HG02884 (cell line): ENCODE data around the gene HNRNPA1.
"Not testable (repeated sequence)": the region's sequence is repeated elsewhere in the genome, so short reads cannot be mapped to it uniquely, and the experiment has no call there.

ENCODE experiments used
- ATAC-seq: cut with Tn5 transposase; IDR thresholded peaks from one replicate; pipeline ENCODE4 v1.9.1; 2021; ENCODE audit warnings: mild to moderate bottlenecking, moderate library complexity; ENCODE audit not compliant: unreplicated experiment

The HNRNPA1 gene

DNA sequence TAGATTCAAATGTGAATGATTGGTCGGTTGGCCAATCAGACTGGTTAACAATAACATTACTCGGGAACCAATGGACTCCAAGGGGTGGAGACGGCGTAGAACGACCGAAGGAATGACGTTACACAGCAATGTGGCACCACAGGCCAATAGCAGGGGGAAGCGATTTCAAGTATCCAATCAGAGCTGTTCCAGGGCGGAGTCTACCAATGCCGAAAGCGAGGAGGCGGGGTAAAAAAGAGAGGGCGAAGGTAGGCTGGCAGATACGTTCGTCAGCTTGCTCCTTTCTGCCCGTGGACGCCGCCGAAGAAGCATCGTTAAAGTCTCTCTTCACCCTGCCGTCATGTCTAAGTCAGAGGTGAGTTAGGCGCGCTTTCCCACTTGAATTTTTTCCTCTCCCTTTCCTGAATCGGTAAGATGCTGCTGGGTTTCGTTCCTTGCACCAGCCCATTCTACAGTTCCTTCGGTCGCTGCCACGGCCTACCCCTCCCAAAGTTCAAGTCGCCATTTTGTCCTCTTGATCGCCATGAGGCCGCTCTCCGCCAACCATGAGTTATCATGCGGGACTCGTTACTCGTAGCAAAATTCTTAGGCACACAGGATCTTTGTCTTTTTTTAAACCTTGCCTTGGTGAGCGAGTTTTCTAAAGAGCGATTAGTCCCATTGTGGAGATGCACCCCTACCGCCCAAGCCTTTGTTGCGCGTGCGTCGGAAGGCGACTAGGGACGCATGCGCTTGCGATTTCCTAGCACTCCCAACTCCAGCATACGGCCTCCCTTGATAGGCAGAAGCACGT, at the start of gene HNRNPA1:
Gene HNRNPA1 (plus strand): TSS at position 259 of the 793 bp plus-strand sequence. CDS start 82 bp downstream, at position 341.
- peak; percentile 77 for ATAC-seq

DNA sequence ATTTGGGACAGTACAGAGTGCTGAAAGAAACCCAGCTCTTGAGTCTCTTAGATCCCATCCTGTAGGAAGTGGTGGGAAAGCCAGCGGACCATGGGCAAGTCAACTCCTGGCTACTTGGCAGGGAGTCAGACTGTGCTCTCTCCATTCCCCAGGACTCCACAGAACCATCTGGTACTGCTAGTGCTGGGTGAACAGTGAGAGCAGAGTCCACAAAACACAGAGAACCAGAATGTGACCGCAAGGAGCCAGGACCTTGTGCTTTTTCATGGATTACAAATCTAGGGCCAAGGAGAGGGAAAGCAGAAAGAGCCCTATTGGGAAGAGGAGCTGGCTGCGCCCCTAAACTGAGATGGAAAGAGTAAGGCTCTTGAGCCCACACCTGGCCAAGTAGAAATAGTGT, 49.3 kb upstream of the HNRNPA1 start:
- ATAC-seq: not testable (repeated sequence)

DNA sequence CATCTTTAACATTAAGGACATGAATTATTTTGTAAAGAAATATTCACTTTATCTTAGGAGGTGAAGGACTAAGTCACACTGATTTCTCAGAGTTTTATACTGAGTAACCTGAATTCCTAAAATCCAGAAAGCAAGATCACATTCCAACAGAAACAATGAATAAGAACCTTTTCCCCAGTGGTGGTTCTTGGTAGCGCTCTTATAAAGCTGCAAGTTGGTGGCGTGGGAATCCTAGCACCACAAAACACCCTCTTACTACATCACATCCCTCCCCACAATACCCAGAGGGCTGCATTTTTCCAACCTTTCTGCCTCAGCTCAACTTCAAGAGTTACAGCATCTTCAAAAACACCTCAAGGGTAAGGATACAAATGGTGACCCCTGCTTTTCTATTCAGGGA, 47.7 kb upstream of the HNRNPA1 start:
- ATAC-seq: no peak

DNA sequence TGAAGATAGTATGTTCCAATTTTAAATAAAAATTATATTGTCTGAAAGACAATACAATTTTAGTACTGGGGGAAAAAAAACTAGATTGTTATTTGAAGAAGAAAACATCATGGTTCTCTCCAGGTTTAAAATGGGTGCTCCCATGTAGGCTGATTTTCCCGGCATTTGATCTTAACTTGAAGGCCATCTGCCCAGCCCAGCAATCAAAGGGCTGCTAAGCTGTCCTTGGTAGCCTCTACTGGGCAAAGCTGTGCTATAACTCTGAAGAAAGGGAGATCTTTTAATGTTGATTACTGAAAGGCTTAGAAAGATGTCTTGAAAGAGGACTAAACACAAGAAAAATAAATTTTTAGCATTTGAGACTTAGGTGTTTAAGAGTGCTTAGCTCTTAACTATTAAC, 42.0 kb upstream of the HNRNPA1 start:
- ATAC-seq: no peak

DNA sequence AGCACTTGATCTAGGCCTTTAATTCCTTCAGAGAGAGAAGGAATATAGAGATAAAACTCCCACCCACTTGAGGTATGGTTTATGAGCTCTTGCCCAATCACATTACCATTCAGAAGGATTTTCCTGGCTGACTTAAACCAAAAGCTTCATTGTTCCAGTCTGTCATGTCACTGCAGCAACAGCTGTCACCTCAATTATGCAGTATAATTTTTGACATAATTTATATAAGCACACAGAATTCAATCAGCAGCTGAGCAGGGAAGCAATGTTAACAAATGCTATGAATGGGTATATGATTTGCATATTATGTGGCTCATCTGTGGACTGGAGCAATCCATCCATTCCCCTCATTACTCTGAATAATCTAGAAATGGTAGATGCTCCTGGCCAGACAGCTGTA, 40.9 kb upstream of the HNRNPA1 start:
- ATAC-seq: no peak

DNA sequence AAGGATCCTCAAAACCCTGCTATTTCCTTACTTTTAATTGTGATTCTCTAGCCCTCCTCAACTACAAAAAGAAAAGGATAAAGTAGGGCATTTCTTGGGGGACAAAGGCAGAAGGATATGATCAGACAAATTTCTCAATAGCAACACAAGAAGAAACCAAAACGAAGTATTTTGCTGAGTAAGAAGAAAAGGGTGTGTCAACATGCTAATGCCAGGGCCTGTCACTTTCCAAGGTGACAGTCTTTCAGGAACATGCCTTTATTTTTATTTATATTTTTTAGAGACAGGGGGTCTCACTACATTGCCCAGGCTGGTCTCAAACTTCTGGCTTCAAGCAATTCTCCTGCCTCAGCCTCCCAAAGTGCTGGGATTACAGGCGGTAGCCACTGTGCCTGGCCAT, 40.4 kb upstream of the HNRNPA1 start:
- ATAC-seq: no peak

DNA sequence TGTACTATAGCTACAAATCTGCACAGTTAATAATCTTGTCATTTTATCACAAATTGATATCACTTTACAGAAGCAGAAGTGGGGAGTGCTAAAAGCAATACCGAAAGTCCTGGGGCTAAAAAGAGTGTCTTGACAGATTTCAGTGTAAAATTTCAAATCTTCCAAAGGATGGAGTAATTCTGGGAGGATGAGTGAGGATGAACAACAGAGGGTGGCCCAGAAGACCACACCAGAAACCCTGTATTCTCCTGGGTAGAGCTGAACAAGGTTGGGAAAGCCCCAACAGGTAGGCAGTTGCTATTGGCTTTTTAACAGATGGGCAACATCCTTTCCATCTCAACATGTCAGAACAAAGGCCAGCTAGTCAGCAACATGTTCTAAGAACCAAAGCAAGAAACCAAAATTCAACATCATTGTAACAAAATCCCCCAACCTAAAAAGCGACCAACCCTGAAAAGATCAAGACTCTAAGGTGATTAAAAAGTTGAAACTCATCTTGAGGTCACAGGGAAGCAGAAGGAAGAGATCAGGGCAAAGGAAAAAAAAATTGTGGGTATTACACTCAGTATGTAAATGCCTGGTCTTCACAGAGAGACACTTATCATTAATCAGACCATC, 39.4 kb upstream of the HNRNPA1 start:
- ATAC-seq: peak; percentile 38

DNA sequence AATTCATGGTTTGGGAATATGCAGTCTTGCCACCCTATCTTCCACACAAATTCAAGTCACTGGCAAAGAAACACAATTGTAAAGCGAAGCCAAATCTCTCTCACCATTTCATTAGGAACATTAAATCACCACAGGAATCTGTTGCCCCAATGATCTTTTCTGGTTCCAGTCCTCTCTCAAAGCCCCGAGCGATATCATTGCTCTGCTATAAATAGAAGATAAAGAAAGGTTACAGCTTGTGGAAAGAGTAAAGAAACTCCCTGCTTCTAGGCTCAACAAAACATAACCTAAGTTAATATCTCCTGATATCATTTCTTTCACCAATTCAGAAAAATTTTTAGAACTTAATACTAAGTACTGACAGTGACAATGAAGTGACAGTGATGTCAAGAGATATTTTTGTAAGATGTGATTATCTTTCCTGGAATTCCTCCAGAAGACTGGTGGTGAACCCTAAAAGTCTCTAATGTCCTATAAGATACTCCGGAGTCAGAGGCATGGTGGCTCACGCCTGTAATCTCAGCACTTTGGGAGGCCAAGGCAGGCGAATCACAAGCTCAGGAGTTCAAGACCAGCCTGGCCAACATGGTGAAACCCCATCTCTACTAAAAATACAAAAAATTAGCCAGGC, 34.4 kb upstream of the HNRNPA1 start:
- ATAC-seq: no peak

DNA sequence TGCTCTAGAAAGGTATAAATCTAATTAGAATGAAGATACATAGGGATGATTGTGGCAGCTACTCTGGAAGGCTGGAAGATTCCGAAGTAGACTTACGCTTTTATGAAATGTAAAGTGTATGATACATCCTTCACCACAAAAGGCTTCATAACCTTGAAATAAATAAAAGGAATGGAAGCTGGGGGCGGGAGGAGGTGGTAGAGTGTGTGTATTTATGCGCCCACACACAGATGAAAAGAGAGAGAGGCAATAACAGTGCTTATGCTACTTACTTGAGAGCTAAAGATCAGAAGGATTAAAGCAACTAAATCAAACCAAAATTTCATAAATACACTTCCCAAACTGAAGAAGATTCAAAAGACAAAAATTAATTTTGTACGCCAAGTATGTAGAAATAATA, 31.0 kb upstream of the HNRNPA1 start:
- ATAC-seq: no peak

DNA sequence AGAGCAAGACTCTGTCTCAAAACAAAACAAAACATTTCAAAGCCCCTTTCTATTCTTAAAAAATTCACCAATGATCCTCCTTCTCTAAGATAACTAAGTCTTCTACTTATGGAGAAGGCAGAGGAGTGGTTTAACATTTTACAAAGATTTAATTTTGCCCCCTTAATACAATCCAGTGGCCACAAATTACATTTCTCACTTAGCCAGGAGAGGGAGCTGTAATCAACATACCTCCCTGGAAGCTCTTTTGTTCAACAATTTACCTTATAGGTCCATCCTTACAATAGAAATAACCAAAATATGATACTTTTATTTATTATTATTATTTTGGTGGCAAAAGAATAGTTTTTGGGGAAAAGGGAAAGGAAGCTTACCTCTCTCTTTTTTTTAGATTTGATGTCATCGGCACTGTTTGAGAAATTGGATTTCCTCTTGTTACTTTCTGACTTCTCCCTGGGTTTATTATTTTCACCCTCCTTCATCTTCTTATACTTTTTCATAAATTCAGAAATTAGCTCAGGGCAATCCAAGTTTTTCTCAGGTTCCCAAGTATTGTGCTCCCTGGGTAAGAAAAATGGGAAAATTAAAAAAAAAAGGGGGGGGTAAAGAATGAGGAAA, 28.8 kb upstream of the HNRNPA1 start:
- ATAC-seq: no peak

DNA sequence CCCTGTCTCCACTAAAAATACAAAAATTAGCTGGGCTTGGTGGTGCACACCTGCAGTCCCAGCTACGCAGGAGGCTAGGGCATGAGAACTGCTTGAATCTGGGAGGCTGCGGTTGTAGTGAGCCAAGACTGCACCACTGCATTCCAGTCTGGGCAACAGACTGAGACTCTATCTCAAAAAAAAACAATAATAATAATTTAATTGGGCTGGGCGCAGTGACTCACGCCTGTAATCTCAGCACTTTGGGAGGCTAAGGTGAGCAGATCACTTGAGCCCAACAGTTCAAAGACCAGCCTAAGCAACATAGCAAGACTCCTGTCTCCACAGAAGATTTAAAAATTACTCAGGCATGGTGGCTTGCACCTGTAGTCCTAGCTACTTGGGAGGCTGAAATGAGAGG, 27.3 kb upstream of the HNRNPA1 start:
- ATAC-seq: no peak

DNA sequence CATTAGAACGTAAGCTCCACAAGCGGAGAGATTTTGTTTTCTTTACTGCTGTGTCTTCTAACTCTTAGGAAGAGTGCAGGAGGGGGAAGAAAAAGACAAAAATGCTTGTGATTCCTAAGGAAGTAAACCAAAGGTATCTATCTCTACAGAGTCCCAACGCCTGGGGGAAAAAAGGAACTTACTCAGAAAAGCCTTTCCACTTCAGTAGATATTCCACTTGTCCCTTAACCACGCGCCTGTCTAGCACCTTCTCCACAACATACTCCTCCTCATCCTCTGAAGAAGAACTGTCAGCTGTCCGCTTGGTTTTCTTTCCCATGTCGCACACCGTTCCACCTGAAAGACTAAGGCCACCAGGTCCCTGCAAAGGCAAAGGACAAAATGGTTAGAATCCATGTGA, 23.2 kb upstream of the HNRNPA1 start:
- ATAC-seq: no peak

DNA sequence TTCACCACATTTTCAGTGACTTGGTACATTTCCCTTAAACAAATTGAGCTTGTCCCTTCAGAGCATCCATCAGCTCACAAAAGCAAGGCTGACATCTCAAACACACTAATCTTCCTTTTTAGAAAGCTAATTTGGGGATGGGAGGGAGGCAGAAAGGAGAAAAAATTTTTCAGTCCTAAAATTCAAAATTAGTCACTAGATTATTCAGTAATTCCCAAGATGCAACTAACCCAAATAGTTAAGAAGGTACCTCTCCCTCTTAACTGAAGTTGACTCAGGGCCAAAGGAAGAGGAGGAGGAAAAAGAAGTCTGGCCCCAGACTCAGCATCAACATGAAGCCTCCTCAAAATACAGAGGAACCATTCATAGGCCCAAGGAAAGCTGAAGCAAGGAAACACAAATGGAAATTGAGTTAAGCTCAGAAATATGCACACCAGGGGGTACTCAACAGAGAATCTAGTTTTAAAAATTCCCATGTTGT, 22.3 kb upstream of the HNRNPA1 start:
- ATAC-seq: no peak

DNA sequence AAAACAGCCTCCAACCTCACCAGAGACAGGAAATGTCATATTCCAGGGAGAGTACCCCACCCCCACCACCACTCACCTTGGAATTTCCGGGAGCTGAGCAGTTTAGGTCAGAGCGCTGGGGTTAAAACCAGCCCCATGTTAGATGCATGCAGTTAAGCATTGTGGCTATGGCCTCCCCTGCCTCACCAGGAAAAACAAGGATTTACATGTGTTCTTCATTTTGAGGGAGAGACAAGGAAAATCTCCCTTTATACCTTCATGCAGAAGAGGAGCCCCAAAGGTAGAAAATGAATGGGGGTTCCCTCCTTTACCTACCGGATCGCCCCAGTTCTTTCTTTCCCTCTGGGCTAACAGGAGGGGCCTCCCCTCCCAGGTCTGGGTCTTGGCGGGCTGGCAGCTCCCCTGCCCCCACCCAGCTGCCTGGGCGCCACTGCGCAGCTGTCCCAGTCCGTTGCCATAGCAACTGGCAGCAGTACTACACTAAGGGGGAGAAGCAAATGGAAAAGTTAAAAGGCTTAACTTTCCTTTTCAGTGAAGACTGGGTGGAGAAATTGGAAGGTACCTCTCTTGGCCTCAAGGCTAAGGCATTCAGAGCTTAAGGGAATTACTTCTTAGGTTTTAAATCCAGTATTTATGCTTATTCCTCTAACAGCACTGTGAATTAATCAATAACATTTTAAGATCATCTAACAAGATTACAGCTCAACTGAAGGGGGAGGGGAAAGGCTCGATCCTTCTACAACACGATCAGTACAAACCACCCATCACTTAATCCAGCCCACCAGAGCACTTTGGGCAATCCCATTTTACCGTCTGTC, 21.1 kb upstream of the HNRNPA1 start:
- no peak for ATAC-seq

DNA sequence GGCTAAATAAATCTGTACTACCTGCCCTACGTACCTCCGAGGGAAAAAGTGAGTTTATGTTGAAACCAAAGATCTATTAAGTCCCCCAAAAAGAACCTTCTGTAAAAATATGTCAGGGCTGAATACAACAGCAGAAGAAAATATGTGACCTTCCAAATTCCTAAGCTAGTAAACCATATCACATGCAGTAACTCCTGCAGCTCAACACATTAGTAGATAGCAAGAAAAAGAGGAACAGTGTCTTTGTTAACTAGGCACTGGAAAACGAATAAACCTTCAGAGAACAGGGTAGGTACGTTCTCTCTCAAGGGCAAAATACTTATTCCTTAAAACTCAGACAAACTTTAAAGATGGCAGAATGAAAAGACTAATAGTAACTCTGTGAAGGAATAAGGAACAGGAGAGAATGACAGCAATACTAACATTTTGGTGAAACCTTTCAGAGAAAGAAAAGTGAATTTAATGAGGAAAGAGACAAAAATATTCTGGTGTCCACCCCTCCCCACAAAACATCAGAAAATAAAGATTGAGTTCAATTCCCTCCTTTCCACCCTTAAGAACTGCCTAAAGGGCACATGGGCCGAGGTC, 18.6 kb upstream of the HNRNPA1 start:
- no peak for ATAC-seq

DNA sequence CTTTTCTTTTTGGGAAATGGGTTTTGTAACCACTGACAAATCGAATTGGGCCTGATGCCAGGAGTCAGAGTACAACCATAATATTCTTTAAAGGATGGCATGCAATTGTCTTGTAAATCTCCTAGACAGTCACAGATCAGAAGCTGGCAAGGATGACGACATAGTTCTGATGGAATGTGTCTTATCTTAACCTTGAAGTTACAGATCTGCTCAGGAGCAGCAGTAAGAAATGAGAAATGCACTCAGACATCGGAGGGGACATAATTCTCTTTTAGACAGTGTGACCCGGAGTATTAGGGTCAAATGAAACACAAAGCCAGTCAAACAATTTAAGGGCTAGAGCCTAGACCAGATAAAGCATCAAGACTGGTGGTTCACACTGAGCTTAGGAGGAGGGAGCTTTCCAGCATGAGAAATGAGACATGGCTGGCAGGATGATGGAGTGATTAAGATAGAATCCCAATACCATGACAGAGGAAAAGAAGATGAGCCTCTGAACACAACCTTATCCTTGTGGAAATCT, 18.1 kb upstream of the HNRNPA1 start:
- no peak for ATAC-seq

DNA sequence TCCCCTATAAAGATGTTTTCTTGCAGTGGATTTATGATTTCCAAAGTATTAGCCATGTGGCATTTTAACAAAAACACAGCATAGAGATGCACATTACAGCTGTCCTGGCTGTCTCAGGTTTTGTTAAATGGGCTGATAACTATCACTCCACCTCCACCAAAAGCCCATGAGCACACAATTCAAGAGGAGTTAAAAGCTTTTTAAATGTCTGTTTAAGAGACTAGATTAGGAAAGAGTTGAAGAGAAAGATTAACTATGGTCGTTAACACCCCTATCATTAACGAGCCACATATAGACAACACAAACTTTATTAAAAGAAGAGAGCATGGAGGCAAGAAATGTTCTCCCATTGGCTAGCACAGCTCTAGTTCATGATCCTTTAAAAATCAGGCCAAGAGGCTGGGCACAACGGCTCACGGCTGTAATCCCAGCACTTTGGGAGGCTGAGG, 15.1 kb upstream of the HNRNPA1 start:
- ATAC-seq: no peak

DNA sequence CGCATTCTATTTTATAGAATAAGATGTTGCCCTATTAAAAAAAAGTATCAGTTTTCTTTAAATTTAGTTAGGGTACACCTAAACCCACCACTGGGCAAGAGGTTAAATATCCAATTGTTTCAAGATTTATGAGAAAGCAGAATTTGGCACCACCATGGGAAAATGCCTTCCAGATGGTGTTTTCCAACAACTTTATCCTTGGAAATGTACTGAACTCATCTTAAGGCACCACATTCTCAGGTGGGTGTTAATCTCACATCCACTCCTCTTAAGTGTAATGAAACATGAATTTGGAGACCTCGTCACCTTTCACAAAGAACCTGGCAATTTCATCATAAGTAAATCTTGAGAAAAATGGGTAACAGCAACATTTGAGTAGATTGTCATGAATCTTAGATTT, 13.7 kb upstream of the HNRNPA1 start:
- no peak for ATAC-seq

DNA sequence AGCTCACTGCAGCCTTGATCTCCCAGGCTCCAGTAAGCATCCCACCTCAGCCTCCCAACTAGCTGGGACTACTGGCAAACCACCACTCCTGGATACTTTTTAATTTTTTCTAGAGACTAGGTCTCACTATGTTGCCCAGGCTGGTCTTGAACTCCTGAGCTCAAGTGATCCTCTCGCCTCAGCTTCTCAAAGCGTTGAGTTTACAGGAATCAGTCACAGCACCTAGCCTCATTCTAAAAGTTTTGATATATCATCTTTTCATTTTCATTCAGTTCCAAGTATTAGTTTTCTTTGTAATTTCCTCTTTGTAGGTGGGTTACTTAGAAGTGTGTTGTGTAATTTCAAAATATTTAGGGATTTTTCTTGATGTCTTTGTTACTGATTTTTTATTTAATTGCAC, 10.2 kb upstream of the HNRNPA1 start:
- no peak for ATAC-seq

DNA sequence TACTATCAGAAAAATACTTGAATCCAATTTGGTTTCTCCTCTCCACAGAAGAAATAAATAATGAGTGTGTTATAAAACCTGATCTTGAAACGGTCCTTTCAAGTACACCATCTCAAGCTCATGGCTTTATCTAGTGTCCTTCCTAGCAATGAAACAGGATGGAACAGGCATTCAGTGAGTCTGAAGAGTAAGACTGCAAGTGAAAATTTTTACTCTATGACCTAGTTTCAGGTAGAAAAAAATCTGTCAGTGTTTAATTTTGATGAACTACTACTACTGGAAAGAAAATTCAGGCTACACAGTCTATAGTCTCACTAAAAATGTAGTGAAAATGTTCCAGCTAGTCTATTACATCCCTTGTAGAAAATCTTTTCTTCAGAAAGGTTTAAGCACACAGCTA, 8.3 kb upstream of the HNRNPA1 start:
- ATAC-seq: no peak
